ENCODE results near the gene ALPK3. TPM values are rescaled to one million over a fixed set of nuclear protein-coding genes. Genes with fewer than 3 reads are reported as not detected.

The ALPK3 gene
- polyA plus RNA-seq, 1 donor (not counting 4 experiments of a cell fraction or from before 2014, with no cell fraction given), result 0.07 TPM

DNA sequence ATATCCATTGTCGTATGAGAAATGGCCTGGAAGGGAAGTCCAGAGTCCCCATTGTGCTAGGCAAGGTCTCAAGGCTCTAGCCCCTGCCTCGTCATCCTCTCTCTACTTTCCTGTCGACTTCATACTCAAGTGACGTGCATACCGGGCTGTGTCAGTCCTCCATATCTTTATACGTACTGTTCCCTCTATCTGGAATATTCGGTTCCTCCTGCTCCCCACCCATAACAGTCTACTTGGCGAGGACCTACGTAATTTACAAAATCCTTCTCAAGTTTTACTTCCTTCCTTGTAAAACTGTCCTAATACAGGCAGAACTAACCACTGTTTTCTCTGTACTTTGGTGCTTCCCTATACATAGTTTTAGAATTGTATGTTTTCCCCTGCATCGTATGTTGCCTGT lies 2.2 kb upstream of the ALPK3 start:
- FAIRE-seq (no peak), DNase-seq (ENCODE audit: low read depth, low spot score) (no peak)
- H3K36me3 ChIP-seq (ENCODE audit: control insufficient read depth in 2 of 2, extremely low read depth in 1 of 2, insufficient read depth in 2 of 2, low read length in 2 of 2), result no peaks in the 10 kb centered on the region
- H3K27ac ChIP-seq (ENCODE audit: control insufficient read depth, insufficient read depth, low read length), result no peak overlapping the region
- H3K9ac ChIP-seq (ENCODE audit: control insufficient read depth, extremely low read depth, insufficient read depth, low read length), result no peak overlapping the region
- no peak overlapping the region for H2AFZ ChIP-seq (ENCODE audit: control insufficient read depth, low read length)
- no peaks in the 10 kb centered on the region for H3K9me3 ChIP-seq (ENCODE audit: control insufficient read depth, low read depth, low read length)
- peaks cover 2% of the 10 kb centered on the region for H3K9me1 ChIP-seq (ENCODE audit: control insufficient read depth, extremely low read depth, insufficient read depth, low read length)
- H3K4me2 ChIP-seq (ENCODE audit: control insufficient read depth, extremely low read depth, insufficient read depth, low read depth, low read length), result no peak overlapping the region
- TF ChIP-seq EZH2 (IDR thresholded peaks at IDR 0.05; ENCODE audit: low read length), result no peak
- TF ChIP-seq, protein P1, sequence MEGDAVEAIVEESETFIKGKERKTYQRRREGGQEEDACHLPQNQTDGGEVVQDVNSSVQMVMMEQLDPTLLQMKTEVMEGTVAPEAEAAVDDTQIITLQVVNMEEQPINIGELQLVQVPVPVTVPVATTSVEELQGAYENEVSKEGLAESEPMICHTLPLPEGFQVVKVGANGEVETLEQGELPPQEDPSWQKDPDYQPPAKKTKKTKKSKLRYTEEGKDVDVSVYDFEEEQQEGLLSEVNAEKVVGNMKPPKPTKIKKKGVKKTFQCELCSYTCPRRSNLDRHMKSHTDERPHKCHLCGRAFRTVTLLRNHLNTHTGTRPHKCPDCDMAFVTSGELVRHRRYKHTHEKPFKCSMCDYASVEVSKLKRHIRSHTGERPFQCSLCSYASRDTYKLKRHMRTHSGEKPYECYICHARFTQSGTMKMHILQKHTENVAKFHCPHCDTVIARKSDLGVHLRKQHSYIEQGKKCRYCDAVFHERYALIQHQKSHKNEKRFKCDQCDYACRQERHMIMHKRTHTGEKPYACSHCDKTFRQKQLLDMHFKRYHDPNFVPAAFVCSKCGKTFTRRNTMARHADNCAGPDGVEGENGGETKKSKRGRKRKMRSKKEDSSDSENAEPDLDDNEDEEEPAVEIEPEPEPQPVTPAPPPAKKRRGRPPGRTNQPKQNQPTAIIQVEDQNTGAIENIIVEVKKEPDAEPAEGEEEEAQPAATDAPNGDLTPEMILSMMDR (optimal IDR thresholded peaks at IDR 0.05 in 1 of 3, IDR thresholded peaks at IDR 0.05 in 1 of 3, conservative IDR thresholded peaks at IDR 0.05 in 1 of 3; ENCODE audit: extremely low read depth in 1 of 3, insufficient read depth in 2 of 3, low read length in 3 of 3), result no peak
- dilution Hi-C loops (cut with MboI; ENCODE audit: extremely low pct_ligation_motif_present, low sequenced_read_pairs), result no loop called here
- H3K79me2 ChIP-seq (ENCODE audit: control insufficient read depth, insufficient read depth, low read length), result no peaks in the 10 kb centered on the region
- H3K4me1 ChIP-seq (ENCODE audit: control insufficient read depth, extremely low read depth, insufficient read depth, low read length), result no peaks in the 10 kb centered on the region
- H3K4me3 ChIP-seq (ENCODE audit: control insufficient read depth in 2 of 3, extremely low read depth in 1 of 3, insufficient read depth in 2 of 3, low read depth in 1 of 3, low read length in 3 of 3), result no peak overlapping the region
- peaks cover 8% of the 10 kb centered on the region for H3K27me3 ChIP-seq (ENCODE audit: control insufficient read depth, extremely low read depth, insufficient read depth, low read length)
- no peaks in the 10 kb centered on the region for H4K20me1 ChIP-seq (ENCODE audit: control insufficient read depth, extremely low read depth, insufficient read depth, low read length)

DNA sequence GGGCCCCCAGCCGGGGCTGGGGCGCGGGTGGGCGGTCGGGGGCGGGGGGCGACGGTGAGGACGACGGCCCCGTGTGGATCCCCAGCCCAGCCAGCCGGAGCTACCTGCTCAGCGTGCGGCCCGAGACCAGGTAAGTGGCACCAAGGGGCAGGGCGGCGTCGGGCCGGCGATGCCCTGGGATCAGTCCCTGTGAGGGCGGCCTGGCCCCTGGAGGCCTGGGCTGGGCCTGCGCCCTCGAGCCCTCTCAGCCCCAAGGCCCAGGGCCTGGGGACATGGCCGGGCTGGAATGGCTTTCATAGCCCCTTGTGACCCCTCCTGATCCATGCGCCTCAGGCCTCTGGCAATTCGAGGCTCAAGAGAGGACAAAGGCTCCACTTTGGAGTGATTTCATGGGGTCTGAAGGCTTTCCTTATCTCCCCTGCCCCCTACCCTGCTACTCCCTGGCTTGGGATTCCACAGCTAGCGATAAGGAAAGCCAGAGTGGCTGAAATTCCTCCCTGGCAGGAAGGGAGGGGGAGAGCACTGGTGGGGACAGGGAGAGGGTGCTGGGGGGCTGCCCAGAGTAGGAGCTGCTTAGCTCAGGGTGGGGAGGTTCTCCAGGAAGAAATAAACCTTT lies 418 bp downstream of the ALPK3 start:
- Histone ChIP-seq H3K36me3 (ENCODE audit: control insufficient read depth in 2 of 2, extremely low read depth in 1 of 2, insufficient read depth in 2 of 2, low read length in 2 of 2) (no peaks in the 10 kb centered on the region), H3K4me2 (ENCODE audit: control insufficient read depth, extremely low read depth, insufficient read depth, low read depth, low read length) (no peak overlapping the region), H3K79me2 (ENCODE audit: control insufficient read depth, insufficient read depth, low read length) (no peaks in the 10 kb centered on the region), H3K27me3 (ENCODE audit: control insufficient read depth, extremely low read depth, insufficient read depth, low read length) (peaks cover 11% of the 10 kb centered on the region), H4K20me1 (ENCODE audit: control insufficient read depth, extremely low read depth, insufficient read depth, low read length) (no peaks in the 10 kb centered on the region), H3K27ac (ENCODE audit: control insufficient read depth, insufficient read depth, low read length) (no peak overlapping the region), H3K9me1 (ENCODE audit: control insufficient read depth, extremely low read depth, insufficient read depth, low read length) (peaks cover 2% of the 10 kb centered on the region), H3K4me3 (ENCODE audit: control insufficient read depth in 2 of 3, extremely low read depth in 1 of 3, insufficient read depth in 2 of 3, low read depth in 1 of 3, low read length in 3 of 3) (no peak overlapping the region), H2AFZ (ENCODE audit: control insufficient read depth, low read length) (no peak overlapping the region), H3K9me3 (ENCODE audit: control insufficient read depth, low read depth, low read length) (no peaks in the 10 kb centered on the region), H3K4me1 (ENCODE audit: control insufficient read depth, extremely low read depth, insufficient read depth, low read length) (no peaks in the 10 kb centered on the region), H3K9ac (ENCODE audit: control insufficient read depth, extremely low read depth, insufficient read depth, low read length) (no peak overlapping the region)
- dilution Hi-C loops (cut with MboI; ENCODE audit: extremely low pct_ligation_motif_present, low sequenced_read_pairs), result no loop called here
- DNase-seq (ENCODE audit: low read depth, low spot score) (no peak), FAIRE-seq (no peak)
- no peak for TF ChIP-seq EZH2 (IDR thresholded peaks at IDR 0.05; ENCODE audit: low read length)
- TF ChIP-seq, protein P1 (optimal IDR thresholded peaks at IDR 0.05 in 1 of 3, IDR thresholded peaks at IDR 0.05 in 1 of 3, conservative IDR thresholded peaks at IDR 0.05 in 1 of 3; ENCODE audit: extremely low read depth in 1 of 3, insufficient read depth in 2 of 3, low read length in 3 of 3), result no peak
